Putamen (tissue), 1 donor: Measurements from ENCODE around the gene TGM2.

Experiments used
- DNase-seq: peaks from one replicate; pipeline ENCODE4 v3.0.0-alpha.2; 2016; ENCODE audit warnings: low spot score

Gene TGM2

GRCh38 chr20:38161412-38161774 is 3.7 kb downstream of the TGM2 start:
- no peak for DNase-seq

GRCh38 chr20:38159957-38160756 is 4.9 kb downstream of the TGM2 start:
- no peak for DNase-seq

- DNase-seq: no peak
Measured at GRCh38 chr20:38159566-38159956, 5.5 kb downstream of the TGM2 start.

GRCh38 chr20:38158701-38159351 is 6.2 kb downstream of the TGM2 start:
- no peak for DNase-seq

- DNase-seq: no peak
Measured at GRCh38 chr20:38157635-38158495, 7.2 kb downstream of the TGM2 start.

GRCh38 chr20:38156888-38157634 is 8.0 kb downstream of the TGM2 start:
- DNase-seq: no peak

GRCh38 chr20:38156280-38156679 is 8.8 kb downstream of the TGM2 start:
- DNase-seq: no peak

- no peak for DNase-seq
Measured at GRCh38 chr20:38155811-38156210, 9.3 kb downstream of the TGM2 start.

GRCh38 chr20:38153401-38153800 is 11.7 kb downstream of the TGM2 start:
- DNase-seq: no peak

GRCh38 chr20:38152621-38153221 is 12.3 kb downstream of the TGM2 start:
- DNase-seq: no peak

- DNase-seq: no peak
Measured at GRCh38 chr20:38152175-38152620, 12.9 kb downstream of the TGM2 start.

- DNase-seq: no peak
Measured at GRCh38 chr20:38151455-38151854, 13.6 kb downstream of the TGM2 start.

- no peak for DNase-seq
Measured at GRCh38 chr20:38150335-38151170, 14.5 kb downstream of the TGM2 start.

- DNase-seq: no peak
Measured at GRCh38 chr20:38148328-38149102, 16.6 kb downstream of the TGM2 start.

- no peak for DNase-seq
Measured at GRCh38 chr20:38147751-38148150, 17.3 kb downstream of the TGM2 start.

- DNase-seq: no peak
Measured at GRCh38 chr20:38147163-38147562, 17.9 kb downstream of the TGM2 start.

- no peak for DNase-seq
Measured at GRCh38 chr20:38146628-38147027, 18.4 kb downstream of the TGM2 start.

- no peak for DNase-seq
Measured at GRCh38 chr20:38146156-38146555, 18.9 kb downstream of the TGM2 start.

GRCh38 chr20:38145729-38146075 is 19.4 kb downstream of the TGM2 start:
- DNase-seq: no peak
